NCI-H1417 (cell line): ENCODE measurements around the gene SLC49A4.

ENCODE experiments used
- DNase-seq, 3 experiments: peaks; one replicate each; lab custom pipeline; 2025; lab: John Stamatoyannopoulos, UW

SLC49A4 gene

DNA sequence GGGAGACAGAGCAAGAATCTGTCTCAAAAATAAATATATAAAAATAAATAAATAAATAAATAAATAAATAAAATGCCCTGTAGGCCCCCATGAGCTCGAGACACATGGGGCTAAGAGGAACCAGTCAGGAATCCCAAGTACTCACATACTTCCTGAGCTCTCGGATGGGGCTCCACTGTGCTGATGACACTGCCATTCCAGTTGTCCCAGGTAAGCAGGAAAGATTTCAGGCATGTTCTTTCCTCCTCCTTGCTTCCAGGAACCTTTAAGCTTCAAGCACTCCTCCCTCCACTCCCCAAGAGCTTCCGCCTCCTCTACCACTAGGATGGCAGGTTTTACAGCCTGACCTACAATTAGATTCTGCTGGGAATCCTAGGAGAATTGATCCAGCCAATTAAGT lies 113.4 kb downstream of the SLC49A4 start:
- DNase-seq, result no peak

DNA sequence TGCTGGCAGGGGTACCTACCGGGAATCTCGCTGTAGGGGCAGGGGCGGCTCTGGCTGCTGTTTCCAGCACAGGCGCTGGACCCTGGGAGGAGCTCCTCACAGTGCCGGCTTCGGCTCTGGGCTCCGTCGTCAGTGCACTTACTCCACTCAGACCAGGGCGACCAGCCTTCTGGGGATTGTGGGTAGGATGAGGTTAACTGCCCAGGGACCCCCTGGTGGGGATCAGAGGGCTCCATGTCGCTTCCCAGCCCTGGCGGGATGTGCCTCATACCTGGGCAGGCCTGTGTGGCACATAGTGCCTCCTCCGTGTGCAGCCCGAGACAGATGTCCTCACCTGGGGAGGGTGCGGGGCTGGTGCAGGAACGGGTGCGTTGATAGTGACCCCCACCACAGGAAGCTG lies 117.0 kb downstream of the SLC49A4 start:
- no peak for DNase-seq

DNA sequence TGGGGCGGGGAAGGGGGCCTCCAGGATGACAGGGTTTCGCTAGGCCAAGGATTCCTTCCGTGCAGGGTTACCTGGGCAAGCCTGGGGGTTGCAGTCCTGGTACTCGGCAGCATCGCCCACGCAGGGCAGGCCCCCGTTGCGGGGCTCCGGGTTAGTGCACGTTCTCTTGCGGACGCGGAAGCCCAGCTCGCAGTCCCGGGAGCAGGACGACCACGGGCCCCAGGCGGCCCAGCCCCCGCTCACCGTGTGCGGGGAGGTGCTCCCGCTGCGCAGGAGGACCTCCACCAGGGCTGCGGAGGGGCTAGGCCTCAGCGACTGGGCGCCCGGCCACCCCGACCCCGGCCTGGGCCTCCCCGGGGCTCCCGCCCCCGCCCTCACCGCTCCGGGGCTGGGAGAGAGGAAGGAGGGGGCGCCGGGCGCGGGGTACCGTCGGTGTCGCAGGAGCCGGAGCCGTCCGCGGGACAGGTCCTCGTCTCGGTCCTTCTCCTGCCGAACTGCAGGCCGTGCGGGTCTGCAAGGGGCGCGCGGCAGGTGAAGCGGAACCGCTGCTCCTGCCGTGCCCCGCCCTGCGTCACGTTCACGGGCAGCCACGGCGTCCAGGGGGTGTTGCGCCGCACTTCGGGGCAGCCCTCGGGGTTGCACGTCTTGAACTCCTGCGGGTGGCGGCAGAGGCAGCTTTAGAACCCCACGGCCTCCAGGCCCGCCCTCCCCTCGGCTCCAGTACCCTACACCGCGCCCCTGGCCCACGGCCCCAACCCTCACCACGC lies 118.1 kb downstream of the SLC49A4 start:
- no peak for DNase-seq

DNA sequence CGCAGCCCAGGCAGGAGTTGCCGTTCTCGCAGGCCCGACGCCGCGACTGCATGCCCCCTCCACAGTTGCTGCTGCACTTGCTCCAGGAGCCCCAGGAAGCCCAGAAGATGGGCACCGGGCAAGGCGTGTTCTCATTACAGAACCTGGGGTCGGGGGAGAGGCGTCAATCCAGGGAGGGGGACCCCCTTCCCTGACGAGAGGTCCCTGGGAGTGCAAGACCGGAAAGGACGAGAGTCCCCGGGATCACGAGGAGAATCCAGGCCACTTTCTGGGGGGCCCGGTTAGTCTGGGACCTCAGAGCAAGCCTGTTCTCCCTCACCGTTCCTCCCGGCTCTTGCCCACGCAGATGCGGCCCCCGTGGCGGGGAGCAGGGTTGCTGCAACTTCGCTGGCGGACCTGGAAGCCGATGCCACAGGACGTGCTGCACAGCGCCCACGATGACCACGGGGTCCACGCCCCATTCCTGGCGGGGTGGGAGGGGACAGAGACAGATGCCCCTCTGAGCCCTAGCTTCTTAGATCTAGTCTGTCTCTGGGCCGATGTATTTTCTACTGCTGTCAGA lies 118.8 kb downstream of the SLC49A4 start:
- DNase-seq, result no peak

DNA sequence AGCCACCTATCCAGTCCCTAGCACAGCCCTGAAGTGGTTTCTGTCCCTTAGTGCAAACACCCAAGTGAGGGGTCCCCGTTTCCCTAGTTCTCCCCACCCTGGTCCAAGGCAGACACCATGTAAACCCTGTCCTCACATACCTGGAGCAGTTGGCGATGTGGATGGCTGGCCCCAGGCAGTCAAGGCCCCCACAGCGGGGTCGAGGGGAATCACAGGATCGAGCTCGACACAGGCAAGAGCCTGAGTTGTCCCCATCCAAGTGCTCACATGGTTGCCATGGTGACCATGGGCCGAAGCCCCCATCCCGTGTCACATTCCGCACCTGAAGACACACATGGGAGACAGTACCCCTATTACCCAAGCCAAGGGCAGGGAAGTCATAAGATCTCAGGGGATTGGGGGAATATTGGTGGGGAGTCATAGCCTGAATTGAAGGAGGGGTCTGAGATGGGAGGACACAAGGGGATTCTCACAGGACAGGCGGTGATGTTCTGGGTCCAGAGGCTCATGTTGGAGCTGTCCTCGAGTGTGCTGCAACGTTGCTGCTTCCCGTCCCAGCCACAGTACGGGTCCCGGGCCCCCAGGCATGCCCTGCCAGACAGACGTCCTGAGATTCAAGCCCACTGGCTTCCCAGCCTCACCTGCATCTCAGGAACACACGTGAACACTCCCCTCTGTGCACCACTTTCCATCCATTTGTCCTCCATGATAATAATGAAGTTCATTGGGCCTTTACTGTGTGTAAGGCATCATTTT lies 120.6 kb downstream of the SLC49A4 start:
- DNase-seq, result no peak

DNA sequence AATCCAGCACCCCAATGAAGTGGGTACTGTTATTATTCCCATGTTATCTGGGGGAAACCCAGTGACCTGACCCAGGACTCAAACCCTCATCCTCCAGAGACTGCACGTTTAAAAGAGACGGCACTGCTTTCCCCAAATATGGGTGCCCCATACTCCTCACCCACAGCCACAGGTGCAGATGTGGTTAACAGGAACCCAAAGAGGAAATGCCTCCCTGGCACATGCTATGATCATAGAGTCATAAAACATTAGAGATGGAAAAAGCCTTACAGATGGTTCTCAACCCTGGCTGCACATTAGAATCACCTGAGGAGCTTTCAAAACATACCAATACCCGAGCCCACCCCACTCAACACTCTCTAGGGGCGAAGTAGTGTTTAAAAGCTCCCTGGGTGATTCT lies 121.2 kb downstream of the SLC49A4 start:
- DNase-seq, result no peak

DNA sequence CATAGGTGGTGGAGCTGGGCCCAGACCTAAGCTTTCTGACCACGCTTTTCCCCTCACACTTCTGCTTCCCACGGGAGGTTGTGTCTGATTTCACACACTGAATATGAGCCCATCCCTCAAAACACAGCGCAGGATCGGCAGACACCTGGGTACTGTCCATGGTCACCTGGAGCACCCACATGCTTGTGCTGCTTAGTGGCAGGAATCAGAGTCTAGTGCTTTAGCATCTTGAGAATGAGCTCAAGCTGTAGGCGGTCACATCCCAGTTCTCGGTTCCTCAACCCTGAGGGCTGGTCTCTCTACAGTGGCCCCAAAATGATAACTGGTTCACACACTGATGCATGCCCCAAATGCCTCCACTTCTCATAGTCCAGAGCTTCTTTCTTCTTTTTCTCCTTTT lies 121.7 kb downstream of the SLC49A4 start:
- DNase-seq, result no peak

DNA sequence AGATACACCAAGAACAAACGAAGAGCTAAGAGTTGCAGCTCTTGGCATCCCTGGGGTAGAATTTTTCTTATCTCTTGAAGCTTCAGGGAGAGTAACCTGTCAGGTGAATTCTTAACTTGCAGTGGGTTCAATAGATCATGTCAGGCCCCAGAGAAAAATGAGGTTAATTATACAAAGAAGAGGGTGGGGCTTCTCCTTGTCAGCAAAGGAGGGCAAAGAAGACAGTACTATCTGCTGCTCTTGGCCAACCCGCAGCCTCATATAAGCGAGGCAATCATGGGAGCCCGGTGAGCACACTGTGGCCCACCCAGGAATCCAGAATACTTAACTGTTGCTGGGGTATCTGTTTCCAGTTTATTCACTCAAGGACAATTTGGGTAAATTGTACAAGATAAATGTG lies 122.5 kb downstream of the SLC49A4 start:
- no peak for DNase-seq

DNA sequence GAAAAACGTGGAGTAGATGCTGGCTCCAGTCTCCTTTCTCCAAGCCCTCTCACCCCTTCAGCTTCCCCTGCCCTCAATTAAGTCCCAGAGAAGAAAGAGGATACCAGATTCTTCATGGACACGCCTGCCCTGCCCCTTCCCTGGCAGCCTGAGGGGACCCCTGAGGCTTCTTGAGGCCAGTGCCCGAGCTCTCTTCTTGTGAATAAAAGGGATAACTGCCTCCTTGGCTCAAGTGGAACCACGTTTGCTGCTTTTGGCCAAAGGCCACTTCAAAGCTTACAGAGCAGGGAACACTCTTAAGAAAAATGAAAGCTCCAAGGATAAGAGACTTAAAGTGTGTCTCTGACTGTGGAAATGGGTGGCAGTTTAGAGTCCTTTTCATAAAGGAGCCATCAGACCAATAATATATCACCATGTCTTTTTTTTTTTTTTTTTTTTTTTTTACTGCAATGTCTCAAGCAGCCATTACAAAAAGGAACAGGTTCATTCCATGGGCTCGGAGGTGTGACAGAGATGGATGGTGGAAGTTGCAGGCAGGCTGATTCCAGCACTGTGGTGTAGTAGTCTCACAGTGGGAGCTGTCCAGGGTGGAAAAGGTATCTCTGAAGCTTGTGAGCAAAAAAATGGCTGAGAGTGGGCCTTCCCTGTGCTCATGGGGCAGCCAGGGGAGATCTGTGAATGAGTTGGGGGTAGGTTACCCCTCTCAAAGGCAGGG lies 123.9 kb downstream of the SLC49A4 start:
- DNase-seq, result peak in 1 of 3 experiments; percentile 68

DNA sequence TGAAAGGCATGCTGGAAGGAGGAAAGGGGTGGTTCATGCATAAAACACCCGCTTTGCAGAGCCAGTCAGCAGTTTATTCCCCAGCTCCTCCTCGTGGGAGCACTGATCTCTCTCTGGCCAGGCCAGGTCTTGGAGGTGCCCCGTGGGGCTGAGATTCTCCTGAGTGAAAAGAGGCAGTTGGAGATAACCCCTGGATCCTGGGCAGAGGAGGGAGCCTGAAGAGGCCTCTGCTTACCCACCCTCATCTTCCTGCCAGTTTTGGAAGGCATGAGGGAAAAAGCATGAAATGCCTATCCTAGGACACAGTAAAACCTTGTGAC lies 124.4 kb downstream of the SLC49A4 start:
- DNase-seq, result no peak

DNA sequence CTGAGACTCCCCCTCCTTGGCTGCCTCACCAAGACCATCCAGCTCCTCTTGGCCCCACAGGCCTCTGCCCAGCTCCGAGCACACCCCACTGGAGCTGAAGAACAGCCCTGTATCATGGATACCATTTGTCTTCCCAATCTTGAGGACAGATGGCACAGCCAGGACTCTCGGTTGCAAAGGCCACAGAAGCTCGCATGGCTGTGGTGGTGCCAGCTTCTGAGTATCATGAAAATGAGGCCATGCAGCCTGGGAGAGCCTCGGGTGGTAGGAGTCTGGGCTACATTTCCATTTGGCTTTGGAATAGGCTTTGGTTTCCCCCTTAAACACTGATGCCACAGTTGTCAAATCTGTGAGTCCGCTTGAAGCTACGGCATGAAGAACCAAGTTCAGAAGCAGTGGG lies 126.1 kb downstream of the SLC49A4 start:
- no peak for DNase-seq

DNA sequence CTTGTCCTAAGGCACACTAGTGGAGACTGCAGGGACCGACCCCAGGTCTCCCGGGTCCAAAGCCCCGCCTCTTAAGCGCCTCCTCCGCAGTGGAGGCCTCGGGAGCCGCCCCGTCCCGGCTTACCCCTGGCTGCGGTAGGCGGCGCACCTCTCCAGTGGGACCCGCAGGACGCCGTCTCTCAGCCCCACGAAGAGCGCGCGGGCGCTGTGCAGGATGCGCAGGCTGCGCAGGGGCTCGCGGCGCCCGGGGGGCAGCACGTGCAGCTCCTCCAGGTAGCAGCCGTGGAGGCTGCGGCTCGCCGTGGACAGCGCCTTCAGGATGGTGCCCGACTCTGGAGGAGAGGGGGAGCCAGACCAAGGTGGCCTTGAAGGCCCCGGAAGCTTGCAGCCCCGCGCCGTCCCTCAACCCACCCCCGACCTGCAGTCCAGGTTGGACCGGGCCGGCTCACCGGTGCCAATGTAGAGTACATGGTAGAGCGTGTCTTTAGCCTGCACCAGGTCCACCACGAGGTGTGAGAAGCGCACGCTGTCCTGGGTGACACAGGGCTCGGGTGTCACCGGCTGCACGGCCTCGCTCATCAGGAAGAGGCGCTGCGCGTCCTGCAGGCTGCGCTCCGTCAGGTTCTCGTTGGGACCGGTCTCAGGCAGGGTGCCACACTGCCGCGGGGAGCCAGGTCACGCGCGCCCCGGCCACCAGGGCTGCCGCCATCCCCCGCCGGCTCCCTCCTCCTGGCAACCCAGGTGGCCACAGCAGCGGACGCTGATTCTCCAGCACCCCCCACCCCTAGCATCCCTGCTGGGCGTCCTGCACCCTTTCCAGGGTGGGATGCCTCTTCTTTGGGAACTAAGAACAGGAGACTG lies 127.2 kb downstream of the SLC49A4 start:
- peak in 2 of 3 experiments; percentile 62 to 70 for DNase-seq

DNA sequence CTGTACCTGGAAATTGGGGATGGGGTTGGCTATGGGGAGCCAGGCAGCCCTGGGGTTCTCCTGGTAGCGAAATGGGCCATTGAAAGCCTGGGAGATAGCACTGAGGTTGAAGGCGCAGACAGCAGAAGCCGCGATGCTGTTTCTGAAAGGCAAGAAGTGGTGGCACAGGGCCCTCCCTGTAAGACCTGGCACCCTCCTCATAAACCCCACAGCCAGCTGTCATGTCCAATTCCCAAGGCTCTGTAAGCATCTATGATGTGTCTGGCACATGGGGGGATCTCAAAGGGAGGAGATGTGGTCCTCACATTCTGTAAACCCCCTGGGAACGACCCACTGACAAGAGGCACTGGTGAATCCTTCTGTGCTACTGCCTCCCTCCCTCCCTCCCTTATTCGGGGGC lies 128.7 kb downstream of the SLC49A4 start:
- DNase-seq, result no peak

DNA sequence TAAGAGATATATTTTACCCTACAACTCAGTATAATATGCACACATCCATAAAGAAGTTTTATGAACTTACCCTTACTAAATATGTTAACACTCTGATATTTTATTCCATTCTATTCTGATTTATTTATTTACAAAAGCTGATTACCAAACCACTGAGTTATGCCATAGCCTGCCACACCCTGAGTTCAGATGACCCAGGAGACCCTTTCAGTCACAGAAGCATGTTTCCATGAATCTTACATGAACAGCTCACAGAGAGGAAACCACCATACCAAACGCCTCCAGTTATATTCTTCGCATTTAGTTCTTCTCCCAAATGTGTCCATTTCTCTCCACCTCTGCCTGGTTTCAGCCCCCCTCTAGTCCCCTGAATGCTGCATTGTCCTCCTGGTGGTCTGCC lies 129.2 kb downstream of the SLC49A4 start:
- no peak for DNase-seq

DNA sequence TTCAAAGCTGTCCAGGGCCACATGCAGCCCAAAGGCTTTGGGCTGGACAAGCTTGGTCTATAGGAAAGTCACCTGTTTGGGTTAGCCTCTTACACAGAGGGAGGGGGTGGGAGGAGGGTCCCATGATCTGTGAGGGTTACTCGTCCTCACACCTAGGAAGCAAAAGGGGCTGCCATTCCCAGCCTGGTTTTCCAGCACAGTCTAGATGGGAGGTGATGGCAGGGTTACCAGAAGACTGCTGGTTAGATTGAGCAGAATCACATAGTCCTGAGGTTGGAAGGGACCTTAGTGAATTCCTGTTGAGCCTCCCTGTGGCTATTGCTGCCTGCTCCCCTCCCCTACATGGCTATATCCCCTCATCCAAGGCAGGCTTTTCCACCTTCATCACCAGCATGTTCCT lies 130.9 kb downstream of the SLC49A4 start:
- no peak for DNase-seq

DNA sequence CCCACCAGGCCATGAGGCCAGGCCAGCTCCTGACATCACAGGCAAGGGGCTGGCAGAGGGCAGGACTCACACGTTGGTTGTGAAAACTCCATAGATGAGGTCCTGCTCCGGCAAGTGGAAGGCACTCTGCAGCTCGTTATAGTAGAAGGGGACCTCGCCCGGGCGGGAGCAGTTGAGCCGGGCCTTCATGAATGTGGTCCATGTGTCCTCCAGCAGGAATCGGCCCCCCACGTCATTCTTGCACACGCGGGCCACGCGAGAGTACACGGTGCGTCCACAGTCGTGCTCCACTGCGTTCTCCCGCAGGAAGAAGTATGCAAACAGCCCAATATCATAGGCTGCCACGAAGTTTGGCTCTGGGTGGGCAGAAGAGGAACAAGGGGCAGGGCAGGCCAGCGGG lies 131.5 kb downstream of the SLC49A4 start:
- no peak for DNase-seq

DNA sequence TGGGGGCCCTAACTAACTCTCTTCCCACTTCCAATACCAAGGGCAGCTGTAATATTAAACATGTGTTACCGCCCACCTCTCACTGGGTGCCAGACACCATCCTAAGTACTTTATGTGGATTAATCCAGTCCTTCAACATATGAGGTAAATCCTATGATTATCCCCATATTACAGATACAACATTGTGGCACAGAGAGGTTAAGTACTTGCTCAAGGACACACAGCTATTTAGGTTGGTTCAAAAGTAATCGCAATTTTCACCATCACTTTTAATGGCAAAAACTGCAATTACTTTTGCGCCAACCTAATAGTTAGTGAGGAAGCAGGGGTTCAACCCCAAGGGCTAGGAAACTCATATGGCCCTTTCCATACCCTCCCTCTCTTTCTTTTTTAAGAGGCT lies 131.9 kb downstream of the SLC49A4 start:
- no peak for DNase-seq

DNA sequence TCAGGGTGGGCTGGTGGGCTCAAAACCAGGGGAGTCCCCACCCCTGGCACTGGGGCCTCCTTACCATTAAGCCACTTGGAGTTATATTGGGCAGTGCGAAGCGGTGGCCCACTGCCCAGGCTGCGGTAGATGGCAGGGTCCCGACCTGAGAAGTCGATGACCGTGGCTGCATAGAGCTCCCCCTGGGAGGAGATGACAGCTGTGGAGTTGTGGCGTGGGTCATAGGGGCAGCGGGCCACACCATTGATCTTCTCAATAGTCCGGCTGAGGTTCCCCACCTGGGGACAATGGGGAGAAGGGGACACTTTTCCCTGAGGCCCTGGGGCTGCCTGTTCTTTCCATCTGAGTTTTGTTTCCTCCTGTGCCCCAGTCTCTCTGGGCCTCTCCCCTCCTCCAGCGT lies 132.9 kb downstream of the SLC49A4 start:
- DNase-seq, result no peak

DNA sequence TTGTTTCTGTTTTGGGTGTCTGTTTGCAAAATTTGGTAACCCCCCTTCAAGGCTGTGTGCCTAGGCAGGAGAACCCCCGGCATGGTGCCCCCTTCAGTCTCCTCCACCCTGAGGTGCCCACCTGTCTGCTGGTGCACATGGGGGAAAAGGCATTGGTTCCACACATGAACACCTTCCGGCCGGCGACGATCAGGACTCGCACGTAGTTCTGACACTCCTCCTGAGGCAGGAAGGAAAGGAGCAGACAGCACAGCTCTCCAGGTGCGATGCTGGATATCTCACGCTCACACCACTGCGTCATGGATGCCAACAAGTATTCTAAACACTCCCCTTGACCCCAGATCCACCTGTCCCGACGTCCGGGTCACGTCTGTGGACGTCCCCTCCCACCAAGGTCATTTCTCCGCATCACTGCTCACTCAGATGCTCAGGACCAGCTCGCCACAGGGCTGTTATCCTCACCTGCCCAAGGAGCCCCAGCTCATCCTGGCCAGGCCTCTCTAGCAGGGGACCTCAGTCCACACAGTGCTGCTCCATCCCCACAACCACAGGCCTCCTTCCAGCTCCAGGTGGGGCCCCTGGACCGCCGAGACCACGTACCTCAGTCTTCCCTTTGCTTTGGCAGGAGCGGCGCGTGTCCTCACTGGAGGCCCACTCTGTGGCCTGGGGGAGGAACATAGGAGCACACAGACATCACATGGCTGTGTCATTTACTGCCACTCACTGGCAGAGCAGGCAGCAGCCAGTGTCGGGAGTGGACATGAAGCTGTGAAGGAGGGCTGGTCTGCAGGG lies 133.7 kb downstream of the SLC49A4 start:
- DNase-seq, result no peak

DNA sequence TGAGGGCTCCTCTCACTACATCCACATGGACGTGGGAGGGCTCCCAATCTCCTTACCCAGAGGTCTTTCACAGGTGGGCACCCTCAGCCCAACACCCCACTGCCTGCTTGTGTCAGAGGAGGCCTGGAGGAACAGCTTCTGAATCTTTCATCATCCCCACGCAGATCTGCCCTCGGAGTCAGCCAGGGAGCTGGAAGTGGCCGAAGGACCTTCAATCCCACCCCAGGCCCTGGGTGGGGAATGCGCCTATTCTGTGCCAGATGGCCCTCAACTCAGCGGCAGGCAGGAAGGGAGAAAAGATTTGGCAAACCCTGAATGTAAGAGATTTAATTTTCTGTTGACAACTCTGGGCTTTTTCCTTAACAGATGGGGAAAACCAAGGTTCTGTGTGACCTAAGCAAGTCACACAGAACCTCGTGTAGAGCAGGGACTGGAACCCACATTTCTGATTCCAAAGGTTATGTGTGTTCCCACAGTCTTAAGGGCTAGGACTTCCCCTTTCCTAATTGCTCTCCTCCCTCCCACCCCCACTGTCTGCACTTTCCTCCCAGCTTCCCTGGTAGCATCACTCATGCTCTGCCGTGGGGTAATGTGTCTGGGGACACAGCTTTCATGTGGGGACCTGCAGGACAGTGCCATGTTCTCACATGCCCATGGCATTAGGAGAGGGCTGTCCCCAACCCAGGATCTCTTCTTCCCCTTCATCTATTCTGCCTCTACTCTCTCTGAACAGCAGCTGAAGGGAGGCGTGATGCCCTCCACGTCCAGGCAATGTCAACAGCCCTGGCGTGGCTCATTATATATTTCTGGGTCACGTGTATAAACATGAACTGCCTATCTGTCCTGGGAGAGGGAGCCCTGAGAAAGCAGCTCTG lies 134.6 kb downstream of the SLC49A4 start:
- peak in 2 of 3 experiments; percentile 23 to 43 for DNase-seq
